Posterior cingulate gyrus (tissue), 11 donors: Measurements from ENCODE around the gene LRMDA.

Experiments used
- DNase-seq, 10 donors: peaks; one replicate each; pipeline versions ENCODE4 v3.0.0 to v3.0.0-alpha.2; 2020 to 2021; ENCODE audit warnings: mixed read lengths in 3 of 10
- intact Hi-C: fragments of 100-400 bp; cut with DNase I; formaldehyde crosslinking; loops from one replicate; pipeline ENCODE4 v1.15.1; 2023

LRMDA gene

GRCh38 chr10:75431180-75432111 is at the start of gene LRMDA:
LRMDA (plus strand) TSS chr10:75431624.
- intact Hi-C loops, result no loop called here
- DNase-seq, result peak in 2 of 10 donors; percentile 13 to 16

- no peak for DNase-seq
- intact Hi-C loops, result no loop called here
Measured at GRCh38 chr10:75386128-75386527, 45.3 kb upstream of the LRMDA start.

- no peak for DNase-seq
- intact Hi-C loops, result no loop called here
Measured at GRCh38 chr10:75388082-75388481, 43.3 kb upstream of the LRMDA start.

DNA sequence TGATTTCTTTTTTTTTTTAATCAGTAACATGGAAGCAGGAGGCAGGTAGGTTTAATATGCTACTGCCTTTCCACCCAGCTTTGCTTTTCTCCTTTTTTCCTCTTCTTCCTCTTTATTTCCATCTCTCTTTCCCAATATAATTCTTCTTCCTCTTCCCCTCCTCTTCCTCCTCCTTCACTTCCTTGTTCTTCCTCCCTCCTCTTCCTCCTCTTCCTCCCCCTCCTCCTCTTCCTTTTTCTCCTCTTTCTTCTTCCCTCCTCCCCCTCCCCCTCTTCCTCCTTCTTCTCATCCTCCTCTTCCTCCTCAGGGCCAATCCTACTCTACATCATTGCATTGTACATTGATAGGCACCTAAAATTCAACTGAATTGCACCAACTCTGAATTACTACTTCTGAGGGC is 41.2 kb upstream of the LRMDA start:
- intact Hi-C loops, result no loop called here
- no peak for DNase-seq

- intact Hi-C loops, result no loop called here
Measured at GRCh38 chr10:75392271-75392670, 39.2 kb upstream of the LRMDA start.

DNA sequence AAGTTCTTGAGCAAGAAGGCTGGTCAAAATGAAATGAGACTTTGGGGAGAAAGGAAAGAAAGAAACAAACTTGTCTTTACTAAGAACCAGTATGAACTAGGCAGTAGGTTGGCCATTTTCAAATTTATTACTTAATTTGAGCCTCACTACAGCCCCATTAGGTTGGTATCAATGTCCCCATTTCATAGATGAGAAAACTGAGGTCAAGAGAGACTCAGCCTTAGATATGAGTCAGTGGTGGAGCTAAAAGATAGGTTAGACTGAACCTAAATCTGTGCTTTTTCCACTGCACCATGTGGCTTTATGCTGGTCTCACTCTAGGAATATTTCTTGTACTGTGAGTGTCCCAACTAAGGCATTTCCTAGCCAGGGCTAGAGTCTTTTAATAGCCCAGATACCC is 38.7 kb upstream of the LRMDA start:
- intact Hi-C loops, result no loop called here
- no peak for DNase-seq

More at GRCh38 chr10:75392271-75392670, 39.2 kb upstream of the LRMDA start:
- no peak for DNase-seq

- intact Hi-C loops, result no loop called here
- DNase-seq, result no peak
Measured at GRCh38 chr10:75394221-75394620, 37.2 kb upstream of the LRMDA start.

DNA sequence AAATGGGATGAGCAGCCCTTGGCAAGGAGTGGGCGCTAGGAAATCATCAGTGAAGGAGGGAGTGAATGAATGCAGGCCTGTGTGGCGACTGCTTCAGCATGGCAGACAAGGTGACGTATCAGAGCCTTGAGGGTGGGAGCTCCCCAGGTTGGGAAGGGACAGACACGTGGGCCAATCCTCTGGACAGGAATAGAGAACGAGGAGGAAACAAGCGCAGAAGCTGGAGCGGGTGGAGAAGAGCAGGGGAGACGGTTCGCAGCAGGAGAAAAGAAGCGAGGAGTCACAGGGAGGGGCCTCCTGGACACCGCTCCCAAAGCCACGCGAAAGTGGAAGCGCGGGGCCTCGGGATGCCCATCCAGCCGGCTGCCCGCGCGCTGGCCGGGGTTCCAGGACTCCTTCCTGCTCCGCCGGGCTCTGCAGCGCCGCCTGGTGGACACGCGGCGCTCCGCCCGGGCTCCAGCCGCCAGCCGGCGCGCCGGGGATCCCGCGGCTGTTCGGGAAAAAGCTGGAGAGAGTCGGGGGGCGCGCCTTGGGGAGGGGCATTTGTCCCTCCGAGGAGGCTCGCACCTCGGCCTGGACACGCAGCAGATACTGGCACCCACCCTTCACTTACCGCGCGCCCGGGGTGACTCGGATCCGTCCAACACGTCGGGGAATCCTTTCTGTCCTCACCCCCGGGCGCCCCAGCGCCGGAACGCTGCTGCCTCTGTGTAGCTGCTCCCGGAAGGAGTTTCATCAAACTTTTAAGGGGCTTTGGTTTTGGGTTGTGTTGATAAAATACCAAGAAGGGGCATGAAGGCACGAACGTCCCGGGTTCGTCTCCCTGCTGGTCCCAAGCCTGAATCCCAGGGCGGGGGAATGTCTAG is 36.1 kb upstream of the LRMDA start:
- peak in 1 of 10 donors; percentile 71 for DNase-seq
- intact Hi-C loops, result no loop called here

- DNase-seq, result peak in 1 of 10 donors; percentile 84
- intact Hi-C loops, result loop anchor here (2.0 kb wide), 1 partner anchor 1151 kb away; no protein-coding TSS in a partner anchor
Measured at GRCh38 chr10:75395932-75396630, 35.3 kb upstream of the LRMDA start.

DNA sequence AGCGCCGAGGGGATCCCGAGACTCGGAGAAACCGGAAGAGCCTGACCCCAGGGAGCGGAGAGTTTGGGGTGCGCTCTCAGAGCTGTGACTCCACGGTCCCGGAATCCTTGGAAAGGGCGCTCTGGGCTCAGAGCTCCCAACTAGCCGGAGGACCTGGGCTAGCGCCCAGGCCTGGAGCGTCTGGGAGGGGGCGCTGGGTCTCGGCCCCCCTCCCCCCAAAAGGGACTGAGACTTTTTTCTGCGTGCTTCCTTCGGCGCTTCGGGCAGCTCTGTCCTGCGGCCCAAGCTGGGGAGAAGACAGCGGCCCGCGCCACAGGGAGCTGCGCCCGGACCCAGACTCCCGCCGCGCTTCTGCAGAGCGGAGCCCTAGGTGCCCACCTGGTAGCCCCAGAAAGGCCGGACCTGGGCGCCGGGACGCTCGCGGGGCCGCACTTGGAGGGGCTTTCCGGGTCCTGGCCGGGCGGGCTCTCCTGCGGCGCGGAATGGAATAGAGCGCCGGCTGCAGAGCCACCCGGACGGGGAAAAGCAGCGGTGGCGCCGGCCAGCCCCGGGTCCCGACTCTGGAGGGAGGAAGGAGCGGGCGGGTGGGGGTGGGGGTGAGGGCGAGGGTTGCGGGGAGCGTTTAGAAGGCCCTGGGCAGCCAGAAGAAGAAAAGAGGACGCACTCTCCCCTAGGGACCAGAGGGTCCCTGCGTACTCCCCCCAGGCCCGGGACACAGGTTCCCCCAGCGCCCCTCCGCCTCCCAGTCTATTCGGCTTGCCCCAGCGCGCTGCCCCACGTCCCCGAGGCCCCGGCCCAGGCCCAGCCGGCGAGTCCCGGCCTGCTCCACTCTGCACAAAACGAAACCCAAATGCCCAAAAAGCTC is 34.6 kb upstream of the LRMDA start:
- peak in 1 of 10 donors; percentile 74 for DNase-seq
- intact Hi-C loops, result loop anchor here (2.0 kb wide), 1 partner anchor 1150 kb away; no protein-coding TSS in a partner anchor

DNA sequence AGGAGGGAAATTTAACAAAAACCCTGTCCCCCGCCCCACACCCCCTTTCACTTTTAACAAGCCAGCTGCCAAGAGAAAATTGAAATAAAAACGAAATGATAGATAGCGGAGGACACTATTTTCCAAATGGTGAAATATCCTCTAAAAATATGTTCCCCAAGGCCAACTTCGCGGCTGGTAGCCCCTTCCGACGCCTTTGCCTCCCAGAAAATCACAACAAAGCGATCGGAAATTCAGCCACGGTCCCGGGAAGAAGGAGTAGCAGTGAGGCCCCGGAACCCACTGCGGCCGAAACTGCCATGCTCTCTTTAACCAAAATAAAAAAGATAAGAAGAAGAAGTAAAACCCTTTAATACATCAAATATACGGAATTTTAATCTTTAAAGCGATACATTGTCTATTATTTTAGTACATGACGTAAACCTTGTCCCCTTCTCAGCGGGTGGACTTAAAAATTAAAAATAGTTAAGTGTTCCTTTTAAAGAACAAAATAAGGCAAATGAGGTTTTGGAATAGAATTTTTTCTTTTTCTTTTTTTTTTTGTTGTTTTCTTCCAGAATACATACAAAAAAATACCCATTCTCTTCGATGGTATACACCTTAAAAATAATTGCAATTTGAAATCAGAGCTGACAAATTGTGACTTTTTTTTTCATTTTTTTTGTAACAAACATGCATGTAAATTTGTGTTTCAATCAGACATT is 33.8 kb upstream of the LRMDA start:
- peak in 1 of 10 donors; percentile 60 for DNase-seq
- intact Hi-C loops, result loop anchor here (2.0 kb wide), 1 partner anchor 1149 kb away; no protein-coding TSS in a partner anchor

DNA sequence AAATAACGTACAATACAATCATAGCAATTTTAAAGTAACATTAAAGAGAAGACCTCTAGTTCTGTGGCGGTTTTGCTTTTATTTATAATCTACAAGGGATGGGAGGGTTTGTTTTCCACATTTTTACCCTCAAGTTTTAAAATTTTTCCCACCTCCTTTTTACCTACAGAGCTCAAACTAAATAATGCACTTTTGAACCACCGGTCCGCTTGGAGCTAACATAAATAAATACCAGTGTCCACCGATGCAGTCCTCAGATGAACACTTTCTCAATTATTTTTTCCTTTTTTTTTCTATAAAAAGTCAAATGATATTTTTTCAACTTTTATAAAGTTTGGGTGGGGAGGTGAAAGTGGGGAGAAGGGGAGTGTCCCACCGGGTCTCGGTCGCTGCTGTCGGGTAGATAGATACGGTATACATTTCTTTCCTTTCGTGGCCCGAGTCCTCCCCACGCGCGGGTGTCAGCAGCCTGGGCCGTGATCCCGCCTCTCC is 33.2 kb upstream of the LRMDA start:
- intact Hi-C loops, result no loop called here
- no peak for DNase-seq

- intact Hi-C loops, result no loop called here
- peak in 1 of 10 donors; percentile 74 for DNase-seq
Measured at GRCh38 chr10:75398692-75399460, 32.5 kb upstream of the LRMDA start.

DNA sequence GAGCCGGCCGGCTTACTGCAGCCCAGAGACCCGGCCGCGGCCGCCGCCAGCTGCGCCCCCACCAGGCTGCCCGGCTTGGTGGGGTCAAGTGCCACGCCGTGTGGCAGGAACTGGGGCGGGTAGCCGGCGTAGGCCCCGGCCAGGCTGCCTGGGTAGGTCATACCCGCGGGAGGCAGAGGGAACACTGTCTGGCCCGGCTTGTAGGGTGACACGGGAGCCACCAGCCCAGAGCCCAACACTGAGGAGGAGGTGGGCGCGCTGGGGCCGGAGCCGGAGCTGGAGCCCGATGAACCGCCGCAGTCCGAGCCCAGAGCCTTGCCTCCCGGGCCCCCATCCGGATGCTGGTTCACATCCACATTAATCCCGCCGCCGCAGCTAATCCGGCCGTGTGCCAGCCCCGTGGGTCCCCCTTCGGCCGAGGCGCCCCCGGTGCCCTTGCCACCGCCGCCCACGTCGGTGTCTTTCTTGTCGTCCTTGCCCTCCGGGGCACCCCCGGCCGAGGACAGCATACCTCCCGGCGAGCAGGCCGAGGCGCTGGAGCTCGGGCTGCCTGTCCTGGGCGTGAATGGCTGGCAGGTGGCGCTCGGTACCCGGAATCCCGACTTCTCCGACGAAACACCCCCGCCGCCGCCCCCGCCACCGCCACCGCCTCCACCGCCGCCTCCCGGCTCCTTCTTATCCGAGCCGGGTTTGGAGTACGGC is 31.8 kb upstream of the LRMDA start:
- intact Hi-C loops, result loop anchor here (10.0 kb wide), 1 partner anchor 525 kb away; no protein-coding TSS in a partner anchor
- DNase-seq, result peak; percentile 62 to 96 (median 74)

DNA sequence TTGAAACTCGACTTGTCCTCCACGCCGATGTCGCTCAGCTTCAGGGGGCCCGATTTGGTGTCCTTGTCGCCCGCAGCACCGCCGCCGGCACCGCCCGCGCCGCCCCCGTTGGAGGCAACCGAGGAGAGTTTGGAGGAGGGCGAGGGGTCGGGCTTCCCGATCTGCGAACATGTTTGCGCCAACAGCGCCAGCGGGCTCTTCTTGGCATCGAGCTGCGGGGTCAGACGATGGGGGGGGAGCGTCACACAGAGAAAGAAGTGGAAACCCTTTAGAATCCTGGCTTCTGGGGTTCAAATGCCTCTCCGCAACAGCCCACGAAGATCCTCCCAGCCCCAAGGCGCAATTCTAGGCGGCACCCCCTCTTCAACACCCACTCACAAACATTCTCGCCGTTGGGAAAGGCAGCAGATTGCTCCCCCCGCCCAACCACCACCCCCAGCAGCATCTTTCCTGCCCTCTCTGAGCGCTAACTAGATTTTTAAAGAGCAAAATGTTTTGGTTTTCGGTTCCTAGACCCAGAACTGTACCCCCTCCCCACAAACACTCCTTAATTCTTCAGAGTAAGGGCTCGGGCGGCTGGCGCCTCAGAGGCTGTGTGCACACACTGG is 31.2 kb upstream of the LRMDA start:
- intact Hi-C loops, result loop anchor here (10.0 kb wide), 1 partner anchor 525 kb away; no protein-coding TSS in a partner anchor
- peak in 2 of 10 donors; percentile 17 to 82 for DNase-seq

DNA sequence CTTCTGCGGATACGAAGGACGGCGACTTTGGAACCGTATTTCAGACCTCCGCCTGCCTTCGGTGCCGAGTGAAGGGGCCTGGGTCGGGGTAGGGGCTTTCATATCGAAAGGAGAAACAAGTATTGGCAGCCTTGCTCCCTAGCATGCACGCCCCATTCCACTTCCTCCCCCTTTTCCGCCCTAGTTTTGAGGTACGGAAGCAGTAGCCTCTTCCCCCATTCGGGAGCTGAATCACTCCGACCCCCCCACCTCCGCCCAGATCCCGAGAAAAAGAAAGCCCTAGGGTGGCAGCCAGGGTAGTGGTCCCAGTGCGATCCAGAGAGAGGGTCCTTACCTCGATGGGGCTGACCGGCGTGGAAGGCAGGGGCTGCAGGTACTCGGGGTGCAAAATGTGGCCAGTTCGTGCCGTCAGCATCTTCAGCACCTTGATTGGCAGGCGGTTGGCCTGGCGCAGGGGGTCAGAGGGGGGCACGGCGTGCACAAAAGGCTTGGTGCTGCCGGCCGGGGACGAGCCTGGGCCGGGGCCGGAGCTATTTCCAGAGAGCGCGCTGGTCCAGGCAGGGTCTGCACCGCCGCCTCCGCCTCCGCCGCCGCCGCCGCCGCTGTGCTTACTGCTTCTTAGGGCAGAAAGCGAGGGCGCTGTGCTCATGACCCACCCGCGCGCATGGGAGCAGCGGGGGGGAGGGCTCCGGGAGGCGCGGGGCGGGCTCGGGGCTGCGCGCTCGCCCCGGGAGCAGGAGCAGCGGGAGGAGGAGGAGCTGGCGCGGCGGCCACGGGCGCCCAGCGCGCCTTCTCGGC is 30.5 kb upstream of the LRMDA start:
- intact Hi-C loops, result loop anchor here (10.0 kb wide), 1 partner anchor 524 kb away; no protein-coding TSS in a partner anchor
- peak in 3 of 10 donors; percentile 31 to 87 (median 83) for DNase-seq
